ENCODE measurements around the gene TOMM70. TPM values are rescaled to one million over a fixed set of nuclear protein-coding genes. Genes with fewer than 3 reads are reported as not detected.

The TOMM70 gene
- total RNA-seq, 1 donor from 2014 or later, result 26.8 TPM

- DNase-seq (ENCODE audit: extremely low spot score in 2 of 2), result no peak
- Histone ChIP-seq H3K27ac (peak overlapping the region; percentile 85), H3K9me3 (no peaks in the 10 kb centered on the region), H3K4me3 (peak overlapping the region; percentile 93 to 94), H3K4me1 (peaks cover 64% of the 10 kb centered on the region), H3K27me3 (no peaks in the 10 kb centered on the region), H3K36me3 (no peaks in the 10 kb centered on the region)
- TF ChIP-seq POLR2AphosphoS5 (IDR thresholded peaks at IDR 0.05; ENCODE audit: insufficient read depth in 1 of 2, low read depth in 1 of 2), result no peak
- no peak for TF ChIP-seq POLR2A (IDR thresholded peaks at IDR 0.05)
- no peak for TF ChIP-seq CTCF (IDR thresholded peaks at IDR 0.05)
- intact Hi-C loops (cut with DNase I), result no loop called here
Observed at GRCh38 chr3:100400419-100400779, 490 bp downstream of the TOMM70 start.

DNA sequence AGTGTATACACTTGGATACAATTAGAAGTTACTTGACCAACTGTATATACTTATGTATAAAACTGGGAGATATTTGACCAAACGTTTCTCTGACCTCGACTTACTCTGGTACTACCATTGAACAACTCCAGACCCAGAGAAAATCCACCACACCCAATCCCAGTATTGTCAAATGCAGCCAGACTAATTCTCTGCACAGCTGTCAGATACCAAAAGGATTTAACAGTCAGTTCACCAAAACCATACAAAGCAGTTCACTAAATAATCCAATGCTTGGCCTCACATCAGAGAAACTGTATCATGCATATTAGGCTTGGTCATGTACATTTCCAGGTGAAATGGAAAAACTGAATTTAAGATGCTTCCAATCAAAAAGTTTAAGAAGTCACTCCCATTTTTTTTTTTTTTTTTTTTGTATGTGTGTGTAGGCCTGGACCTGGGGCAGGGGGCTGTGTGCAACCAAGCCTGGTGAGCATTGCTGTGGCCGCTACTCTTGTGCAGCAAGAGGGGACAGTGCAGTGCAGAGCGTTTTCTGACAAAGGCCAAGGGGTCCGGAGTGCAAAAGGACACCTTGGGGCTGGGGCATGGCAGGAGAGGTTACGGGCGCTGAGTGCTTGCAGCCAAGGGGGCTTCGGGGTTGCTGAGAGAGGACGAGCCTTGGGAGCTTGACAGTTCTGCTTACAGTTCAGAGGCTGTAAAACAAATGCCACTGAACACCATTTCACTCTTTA lies 1.4 kb downstream of the TOMM70 start:
- no peaks in the 10 kb centered on the region for H3K36me3 ChIP-seq
- intact Hi-C loops (cut with DNase I), result no loop called here
- H3K27ac ChIP-seq, result no peak overlapping the region
- peak overlapping the region; percentile 93 to 94 for H3K4me3 ChIP-seq
- no peaks in the 10 kb centered on the region for H3K27me3 ChIP-seq
- no peaks in the 10 kb centered on the region for H3K9me3 ChIP-seq
- no peak for TF ChIP-seq POLR2AphosphoS5 (IDR thresholded peaks at IDR 0.05; ENCODE audit: insufficient read depth in 1 of 2, low read depth in 1 of 2)
- peaks cover 64% of the 10 kb centered on the region for H3K4me1 ChIP-seq
- no peak for DNase-seq (ENCODE audit: extremely low spot score in 2 of 2)

DNA sequence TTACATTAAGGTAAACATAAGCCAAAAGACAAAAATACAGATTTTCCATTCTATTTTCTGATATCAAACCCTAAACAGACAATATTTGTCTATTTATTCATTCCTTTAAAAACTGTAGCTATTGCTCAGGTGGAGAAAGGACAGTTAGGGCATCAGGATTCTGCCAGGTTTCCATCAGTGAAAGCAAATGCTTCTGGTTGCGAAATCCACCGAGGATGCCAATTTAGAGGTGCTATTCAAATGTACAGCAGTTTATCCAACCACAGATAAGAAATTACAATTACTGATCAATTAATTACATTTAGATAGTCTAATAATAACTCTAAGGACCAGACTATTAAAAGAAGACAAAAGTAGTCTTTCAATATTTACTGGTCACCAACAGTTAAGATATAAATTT lies 3.9 kb downstream of the TOMM70 start:
- no peak for DNase-seq (ENCODE audit: extremely low spot score in 2 of 2)
- intact Hi-C loops (cut with DNase I), result no loop called here
- Histone ChIP-seq H3K27ac (no peak overlapping the region), H3K27me3 (no peaks in the 10 kb centered on the region), H3K36me3 (no peaks in the 10 kb centered on the region), H3K4me3 (no peak overlapping the region), H3K9me3 (no peaks in the 10 kb centered on the region), H3K4me1 (peaks cover 42% of the 10 kb centered on the region)
- no peak for TF ChIP-seq POLR2AphosphoS5 (IDR thresholded peaks at IDR 0.05; ENCODE audit: insufficient read depth in 1 of 2, low read depth in 1 of 2)
- TF ChIP-seq CTCF (IDR thresholded peaks at IDR 0.05), result no peak
- TF ChIP-seq POLR2A (IDR thresholded peaks at IDR 0.05), result no peak

- no peak for DNase-seq (ENCODE audit: extremely low spot score in 2 of 2)
- Histone ChIP-seq H3K27ac (no peak overlapping the region), H3K4me1 (peaks cover 41% of the 10 kb centered on the region), H3K36me3 (no peaks in the 10 kb centered on the region), H3K27me3 (no peaks in the 10 kb centered on the region), H3K9me3 (no peaks in the 10 kb centered on the region), H3K4me3 (no peak overlapping the region)
- TF ChIP-seq POLR2AphosphoS5 (IDR thresholded peaks at IDR 0.05; ENCODE audit: insufficient read depth in 1 of 2, low read depth in 1 of 2), result no peak
- TF ChIP-seq POLR2A (IDR thresholded peaks at IDR 0.05), result no peak
- no peak for TF ChIP-seq CTCF (IDR thresholded peaks at IDR 0.05)
- intact Hi-C loops (cut with DNase I), result no loop called here
Observed at GRCh38 chr3:100395679-100396431, 5.0 kb downstream of the TOMM70 start.

DNA sequence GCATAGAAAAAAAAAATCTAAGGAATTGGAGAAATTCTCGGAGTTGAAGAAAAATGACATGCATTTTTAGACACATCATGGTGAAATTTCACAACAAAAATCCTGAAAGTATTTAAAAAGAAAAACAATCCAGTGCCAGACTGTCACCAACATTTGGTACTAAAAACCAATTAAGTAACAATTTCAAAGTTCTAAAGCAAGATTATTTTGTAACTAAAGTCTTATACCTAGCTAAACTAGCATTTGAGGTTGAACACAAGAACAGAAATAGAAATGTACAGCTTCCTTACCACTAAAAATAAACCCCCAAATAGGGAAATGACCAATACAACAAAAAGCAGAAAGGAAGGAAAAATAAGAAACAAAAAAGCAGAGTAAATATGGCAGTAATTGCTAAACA lies 11.9 kb downstream of the TOMM70 start:
- peaks cover 7% of the 10 kb centered on the region for H3K9me3 ChIP-seq
- no peak overlapping the region for H3K4me3 ChIP-seq
- H3K27ac ChIP-seq, result no peak overlapping the region
- DNase-seq (ENCODE audit: extremely low spot score in 2 of 2), result no peak
- H3K4me1 ChIP-seq, result no peaks in the 10 kb centered on the region
- H3K36me3 ChIP-seq, result peaks cover 0 to 18% of the 10 kb centered on the region in 2 donors
- intact Hi-C loops (cut with DNase I), result no loop called here
- TF ChIP-seq POLR2A (IDR thresholded peaks at IDR 0.05) (no peak), CTCF (IDR thresholded peaks at IDR 0.05) (no peak), POLR2AphosphoS5 (IDR thresholded peaks at IDR 0.05; ENCODE audit: insufficient read depth in 1 of 2, low read depth in 1 of 2) (no peak)
- no peaks in the 10 kb centered on the region for H3K27me3 ChIP-seq
